ENCODE measurements around the gene FRG2B. TPM values are rescaled to one million over a fixed set of nuclear protein-coding genes. Genes with fewer than 3 reads are reported as not detected.

Gene FRG2B
- total RNA-seq, 1 experiment from 2014 or later: 0.45 TPM

Other genes with a start within 250 kb of the FRG2B start
- gene PAOX, start 247.5 kb downstream of the FRG2B start, total RNA-seq (2014; rRNA removed; shearing (Covaris generic)): 1.3 and 4.1 TPM in 2 replicates
- 31.5 and 52.6 TPM in 2 replicates for gene MTG1, start 232.6 kb downstream of the FRG2B start, total RNA-seq (2014; rRNA removed; shearing (Covaris generic))
- 0.18 TPM in 1 of 2 replicates, not detected in the other for gene SPRN, start 202.2 kb downstream of the FRG2B start, total RNA-seq (2014; rRNA removed; shearing (Covaris generic))
- 0.03 and 0.44 TPM in 2 replicates for gene SCART1, start 172.8 kb downstream of the FRG2B start, total RNA-seq (2014; rRNA removed; shearing (Covaris generic))
- 0.90 and 1.2 TPM in 2 replicates for gene CYP2E1, start 99.4 kb downstream of the FRG2B start, total RNA-seq (2014; rRNA removed; shearing (Covaris generic))
- not detected in 2 replicates for gene SYCE1, start 61.2 kb downstream of the FRG2B start, total RNA-seq (2014; rRNA removed; shearing (Covaris generic))

Data from H7 (cell line).